ENCODE measurements around the gene MYL7.

Gene MYL7

GRCh38 chr7:44098092-44099068 is 42.8 kb downstream of the MYL7 start:
- DNase-seq = no peak

DNA sequence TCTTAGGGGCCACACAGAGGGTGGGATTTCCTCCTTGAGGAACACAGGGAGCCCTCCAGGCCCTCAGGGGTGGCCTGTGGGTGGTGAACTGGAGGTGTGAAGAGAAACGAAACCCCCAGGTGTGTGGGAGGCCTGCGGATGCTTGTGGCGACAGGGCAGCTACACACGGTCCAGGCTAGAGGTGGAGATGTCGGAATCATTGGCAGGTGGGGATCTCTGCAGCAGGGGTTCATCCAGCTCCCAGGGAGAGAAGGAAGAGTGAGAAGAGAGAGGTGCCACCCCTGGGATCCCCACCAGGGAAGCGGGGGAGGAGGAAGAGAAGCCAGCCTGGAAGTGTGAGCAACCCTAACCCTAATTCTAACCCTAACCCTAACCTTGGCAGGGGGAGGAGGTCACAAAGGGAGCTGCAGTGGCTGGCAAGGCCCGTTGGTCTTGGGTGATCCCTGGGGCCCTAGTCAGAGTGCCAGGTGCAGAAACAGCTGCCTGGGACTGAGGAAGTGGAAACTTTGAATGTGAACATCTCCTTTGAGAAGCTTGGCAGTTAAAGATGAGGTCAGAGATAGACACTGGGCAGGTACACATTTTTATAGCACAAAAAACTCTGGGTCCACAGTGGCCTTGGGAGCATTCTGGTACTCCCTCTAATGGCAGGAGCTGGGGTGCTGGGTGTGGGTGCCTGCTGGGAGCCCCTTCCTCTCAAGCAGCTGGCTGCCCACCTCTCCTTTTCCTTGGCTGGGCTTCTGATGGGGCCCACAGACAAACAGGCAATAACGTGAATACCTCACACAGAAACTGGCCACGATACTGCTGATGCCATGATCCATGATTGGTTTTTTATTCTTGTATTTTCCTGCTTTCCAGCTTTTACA is 43.8 kb downstream of the MYL7 start:
- no peak for DNase-seq

DNA sequence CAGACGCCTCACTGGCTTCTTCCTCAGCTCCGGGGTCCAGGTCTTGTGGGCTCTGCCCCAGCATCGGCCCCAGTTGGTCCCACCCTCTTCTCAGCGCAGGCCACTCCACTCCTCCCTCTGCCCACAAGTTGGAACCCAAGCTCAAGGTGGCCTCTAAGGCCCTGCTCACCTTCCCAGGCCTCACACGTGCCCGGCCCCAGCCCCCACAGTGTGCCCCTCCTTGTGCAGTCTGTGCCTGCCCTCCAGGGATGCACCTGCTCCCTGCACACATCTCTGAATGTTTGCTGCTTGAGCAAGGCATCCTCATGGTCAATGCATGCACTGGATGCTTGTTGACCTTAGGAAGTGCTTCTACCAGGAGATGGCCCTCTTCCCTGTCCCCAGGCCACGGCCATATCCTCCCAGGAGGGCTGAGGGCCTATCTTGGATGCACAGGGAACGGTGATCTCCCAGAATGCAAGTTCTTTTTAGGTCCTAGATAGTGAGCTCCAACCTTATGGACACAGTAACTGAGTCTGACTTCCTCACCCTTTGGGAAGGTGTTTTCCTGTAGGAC is 44.7 kb downstream of the MYL7 start:
- DNase-seq = no peak

DNA sequence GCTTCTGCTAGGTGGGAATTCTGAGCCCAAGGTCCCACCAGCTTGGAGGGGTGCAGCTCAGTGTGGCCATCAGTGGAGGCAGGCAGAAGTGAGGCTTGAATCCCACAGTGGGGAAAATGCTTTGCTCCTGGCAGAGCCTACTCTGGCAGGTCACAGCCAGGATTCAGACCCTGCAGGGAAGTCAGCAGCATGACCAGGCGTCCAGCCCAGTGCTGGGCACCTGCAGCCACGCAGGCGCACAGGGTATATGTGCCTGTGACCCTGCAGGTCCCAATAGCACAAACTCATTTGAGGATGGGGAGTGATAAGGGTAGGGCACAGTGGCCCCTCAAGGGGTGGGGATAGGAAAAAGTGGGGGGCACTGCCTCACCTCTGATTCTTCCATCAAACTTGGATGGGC is 45.4 kb downstream of the MYL7 start:
- DNase-seq = no peak

DNA sequence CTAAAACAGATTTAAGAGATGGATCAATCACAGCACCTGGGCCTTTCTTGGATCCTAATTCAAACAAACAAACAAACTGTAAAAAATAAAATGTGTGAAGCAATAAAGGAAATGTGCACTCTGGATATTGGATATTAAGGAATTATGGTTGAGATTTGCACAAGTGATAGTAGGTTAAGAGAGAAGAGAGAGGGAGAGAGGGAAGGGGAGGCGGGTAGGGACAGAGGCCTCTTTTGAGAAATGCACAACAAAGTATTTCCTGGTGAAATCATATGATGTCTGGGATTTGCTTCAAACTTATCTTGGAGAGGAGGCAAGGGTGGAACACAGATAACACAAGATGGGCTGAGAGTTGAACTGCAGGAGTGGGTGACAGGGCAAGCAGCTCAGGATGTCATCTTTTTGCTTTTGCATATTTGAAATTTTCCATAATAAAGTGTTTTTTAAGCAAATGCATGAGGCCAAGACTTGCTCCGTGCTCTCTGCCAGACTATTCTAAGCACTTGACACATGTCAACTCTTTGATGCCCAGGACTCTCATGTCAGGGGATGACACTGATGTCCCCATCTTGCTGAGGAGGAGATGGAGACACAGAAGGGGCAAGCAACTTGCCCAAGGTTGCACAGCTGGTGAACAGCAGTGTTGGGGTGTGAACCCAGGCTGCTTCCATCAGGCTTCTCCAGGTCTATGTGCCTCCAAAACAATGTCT is 46.1 kb downstream of the MYL7 start:
- no peak for DNase-seq

GRCh38 chr7:44094365-44094764 is 46.8 kb downstream of the MYL7 start:
- DNase-seq = no peak

- no peak for DNase-seq
Measured at GRCh38 chr7:44093102-44093641, 48.0 kb downstream of the MYL7 start.
